Measurements from ENCODE around the gene ZMYND8. TPM values are rescaled to one million over a fixed set of nuclear protein-coding genes. Genes with fewer than 3 reads are reported as not detected.

ZMYND8 gene
- total and polyA plus RNA-seq, 10 of the 15 experiments (the other 5 are each of a cell fraction or from before 2014, with no cell fraction given) = 12.9 to 54.8 (median 23.1) TPM

GRCh38 chr20:47362361-47363219, 6.1 kb upstream of the ZMYND8 start:
- no peak for FAIRE-seq

More at GRCh38 chr20:47362361-47363219, 6.1 kb upstream of the ZMYND8 start:
- ChIA-PET CTCF (interaction anchor here (1.3 to 13.0 kb wide), 3 partner anchors 14 to 90 kb away, joined by 3 to 129 read pairs (median 48); no protein-coding TSS in a partner anchor), RAD21 (ENCODE audit: unreplicated experiment) (interaction anchor here (0.6 to 2.4 kb wide), 3 partner anchors 14 to 41 kb away, joined by 3 to 20 read pairs (median 5); no protein-coding TSS in a partner anchor), POLR2A (interaction anchor here (0.9 to 1.2 kb wide), 2 partner anchors 18 to 240 kb away, joined by 3 to 4 read pairs; no protein-coding TSS in a partner anchor), SMC1A (ENCODE audit: uncharacterized antibody, unreplicated experiment) (interaction anchor here (0.6 to 4.5 kb wide), 4 partner anchors 9 to 239 kb away, joined by 3 to 32 read pairs (median 4); no protein-coding TSS in a partner anchor)
- intact Hi-C loops (cut with micrococcal nuclease; ENCODE audit: unreplicated experiment) = no loop called here
- H2AFZ ChIP-seq (ENCODE audit: control insufficient read depth, low read depth, low read length) = no peak overlapping the region
- H3K4me1 ChIP-seq (ENCODE audit: control insufficient read depth, insufficient read depth, low read length) = peaks cover 34% of the 10 kb centered on the region
- no peak for ATAC-seq
- no peak overlapping the region for H3K4me3 ChIP-seq
- no peak overlapping the region for H3K4me2 ChIP-seq (ENCODE audit: control insufficient read depth, insufficient read depth)
- no peaks in the 10 kb centered on the region for H4K20me1 ChIP-seq (ENCODE audit: control insufficient read depth, insufficient read depth)
- no peak overlapping the region for H3K9ac ChIP-seq (ENCODE audit: control insufficient read depth, insufficient read depth, low read length)
- no peaks in the 10 kb centered on the region for H3K36me3 ChIP-seq (ENCODE audit: control insufficient read depth in 2 of 2, insufficient read depth in 2 of 2, low read length in 1 of 2)
- TF ChIP-seq NBN (IDR thresholded peaks at IDR 0.05) (no peak), EGR1 (IDR thresholded peaks at IDR 0.05; ENCODE audit: borderline replicate concordance in 1 of 2, low read depth in 2 of 2, low read length in 2 of 2) (no peak), CEBPB (IDR thresholded peaks at IDR 0.05; ENCODE audit: borderline replicate concordance in 1 of 2, low read depth in 2 of 2, low read length in 2 of 2) (no peak), WRNIP1 (IDR thresholded peaks at IDR 0.05; ENCODE audit: borderline replicate concordance, low read depth, low read length) (no peak), NFXL1 (IDR thresholded peaks at IDR 0.05; ENCODE audit: borderline replicate concordance) (peak; percentile 73; the same call in 1 of the 2 replicates), ZNF622 (IDR thresholded peaks at IDR 0.05) (no peak)
- in situ Hi-C loops (cut with MboI) = no loop called here
- no TSS peak for BruUV-seq (replicated peaks)
- H3K9me3 ChIP-seq (replicated peaks; ENCODE audit: control insufficient read depth, insufficient read depth, low read length) = no peaks in the 10 kb centered on the region
- no peak for DNase-seq (ENCODE audit: low read depth, low spot score)
- no peak overlapping the region for H3K27ac ChIP-seq (ENCODE audit: control insufficient read depth, insufficient read depth)
- peaks cover 3% of the 10 kb centered on the region for H3K79me2 ChIP-seq (ENCODE audit: control insufficient read depth, insufficient read depth, low read length)
- WGBS (ENCODE audit: insufficient coverage, insufficient replicate concordance, low lambda C conversion rate, missing lambda C conversion rate) = 89% methylated on average over 16 of the region's 17 CpGs
- no peaks in the 10 kb centered on the region for H3K27me3 ChIP-seq (replicated peaks in 1 of 2; ENCODE audit: control insufficient read depth in 2 of 2, insufficient read depth in 2 of 2, low read length in 1 of 2)

All from GM12878 (cell line).